Stimulated activated CD8-positive, alpha-beta memory T cell treated with anti-CD3 and anti-CD28 coated beads, Interleukin-4, amount 100 ng/mL, for 4 hours (primary cell): Measurements from ENCODE around the gene MBD3L5.
"Not testable (repeated sequence)": the region's sequence is repeated elsewhere in the genome, so short reads cannot be mapped to it uniquely, and the experiment has no call there.

ENCODE experiments used
- DNase-seq, 2 donors: peaks; one replicate each; pipeline ENCODE4 v3.0.0-alpha.2; 2020; ENCODE audit warnings: low read depth in 2 of 2, low spot score in 1 of 2

MBD3L5 gene

GRCh38 chr19:7030278-7030677 is at the start of gene MBD3L5:
MBD3L5 (plus strand) TSS chr19:7030578; CDS start chr19:7030612, 34 bp downstream.
- not testable (repeated sequence) for DNase-seq

GRCh38 chr19:6983448-6983847 is 46.9 kb upstream of the MBD3L5 start:
- no peak for DNase-seq

GRCh38 chr19:6987850-6988249 is 42.5 kb upstream of the MBD3L5 start:
- no peak for DNase-seq

GRCh38 chr19:6988257-6988656 is 42.1 kb upstream of the MBD3L5 start:
- DNase-seq = no peak

- DNase-seq = no peak
These were observed 35.3 kb upstream of the MBD3L5 start for GRCh38 chr19:6995054-6995453.

GRCh38 chr19:6996810-6997209 is 33.6 kb upstream of the MBD3L5 start:
- DNase-seq = no peak

GRCh38 chr19:6997679-6998445 is 32.5 kb upstream of the MBD3L5 start:
- no peak for DNase-seq

- no peak for DNase-seq
These were observed 30.4 kb upstream of the MBD3L5 start for GRCh38 chr19:6999933-7000332.

GRCh38 chr19:7000333-7000732 is 30.0 kb upstream of the MBD3L5 start:
- no peak for DNase-seq

GRCh38 chr19:7000816-7001215 is 29.6 kb upstream of the MBD3L5 start:
- no peak for DNase-seq

GRCh38 chr19:7004313-7004931 is 26.0 kb upstream of the MBD3L5 start:
- no peak for DNase-seq

GRCh38 chr19:7006135-7006704 is 24.2 kb upstream of the MBD3L5 start:
- DNase-seq = no peak

GRCh38 chr19:7007859-7008258 is 22.5 kb upstream of the MBD3L5 start:
- no peak for DNase-seq

- DNase-seq = no peak
These were observed 19.4 kb upstream of the MBD3L5 start for GRCh38 chr19:7010722-7011593.

- DNase-seq = no peak
These were observed 16.7 kb upstream of the MBD3L5 start for GRCh38 chr19:7013678-7014077.

GRCh38 chr19:7018828-7019227 is 11.6 kb upstream of the MBD3L5 start:
- DNase-seq = no peak

GRCh38 chr19:7021331-7021730 is 9.0 kb upstream of the MBD3L5 start, which contains the start of gene MBD3L2B:
MBD3L2B (minus strand) TSS chr19:7021431; CDS start chr19:7021397, 34 bp downstream.
- not testable (repeated sequence) for DNase-seq

GRCh38 chr19:7028790-7029189 is 1.6 kb upstream of the MBD3L5 start:
- DNase-seq = not testable (repeated sequence)

GRCh38 chr19:7040079-7040478 is 9.7 kb downstream of the MBD3L5 start, which contains the start of gene MBD3L4:
MBD3L4 (minus strand) TSS chr19:7040179; CDS start chr19:7040144, 35 bp downstream.
- DNase-seq = not testable (repeated sequence)

- DNase-seq = not testable (repeated sequence)
These were observed 11.2 kb downstream of the MBD3L5 start for GRCh38 chr19:7041563-7041962.

- not testable (repeated sequence) for DNase-seq
These were observed 18.6 kb downstream of the MBD3L5 start, which contains the start of gene MBD3L2 for GRCh38 chr19:7049021-7049420. MBD3L2 (plus strand) TSS chr19:7049321; CDS start chr19:7049374, 53 bp downstream.
